Activated naive CD8-positive, alpha-beta T cell treated with anti-CD3 and anti-CD28 coated beads, Interleukin-2, amount 10 ng/mL, durations not matched to agents 7 days and 5 days (primary cell): ENCODE results near the gene LRRC32. TPM values are rescaled to one million over a fixed set of nuclear protein-coding genes. Genes with fewer than 3 reads are reported as not detected.

ENCODE experiments used
- total RNA-seq, 2 experiments: library from RNA; stranded (reverse); gene quantifications; one replicate each; pipeline ENCODE4 v1.2.3, GENCODE V29; 2021

The LRRC32 gene
- total RNA-seq, 2 experiments from 2014 or later: 0.34 to 0.75 TPM

Other genes with a start within 250 kb of the LRRC32 start
- 10 to 100 TPM; 35.7 to 42.4 TPM for gene EMSY, start 225.7 kb downstream of the LRRC32 start, total RNA-seq
- 1 to 10 TPM; 2.4 to 2.8 TPM for gene TSKU, start 112.6 kb upstream of the LRRC32 start, total RNA-seq
- 10 to 100 TPM; 10.4 to 13.2 TPM for gene ACER3, start 190.2 kb upstream of the LRRC32 start, total RNA-seq